GM19372 (cell line): ENCODE results near the gene ADAMTSL2.

Source experiments
- ATAC-seq: cut with Tn5 transposase; IDR thresholded peaks from one replicate; pipeline ENCODE4 v1.9.1; 2021; ENCODE audit warnings: mild to moderate bottlenecking, low read depth, moderate library complexity; ENCODE audit not compliant: unreplicated experiment

Gene ADAMTSL2

DNA sequence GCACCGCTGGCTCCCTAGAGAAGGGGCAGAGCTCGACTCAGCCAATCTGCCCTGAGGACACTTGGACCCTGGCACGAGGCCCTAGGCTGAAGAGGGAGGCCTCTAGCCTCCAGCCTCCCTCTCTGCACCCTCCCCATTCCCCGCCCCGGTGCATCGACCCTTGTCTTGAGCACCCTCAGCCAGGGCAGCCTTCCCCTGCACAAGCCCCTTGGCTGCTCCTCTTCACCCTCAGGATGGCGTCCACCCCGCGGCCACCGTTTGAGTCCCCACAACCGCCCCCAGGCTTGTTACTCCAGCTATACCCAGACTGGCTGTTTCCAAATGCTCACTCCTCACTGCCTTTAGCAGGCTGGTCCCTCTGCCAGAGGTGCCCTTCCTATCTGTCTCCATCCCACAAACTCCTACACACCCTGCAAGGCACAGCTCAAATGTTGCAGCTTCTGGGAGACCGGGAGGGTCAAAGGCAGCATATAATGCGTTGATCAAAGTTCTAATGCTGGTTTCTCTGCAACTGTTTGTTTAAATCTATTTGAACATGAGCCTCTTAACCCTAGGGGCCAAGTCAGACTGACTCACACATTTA is 81.2 kb downstream of the ADAMTSL2 start:
- no peak for ATAC-seq

DNA sequence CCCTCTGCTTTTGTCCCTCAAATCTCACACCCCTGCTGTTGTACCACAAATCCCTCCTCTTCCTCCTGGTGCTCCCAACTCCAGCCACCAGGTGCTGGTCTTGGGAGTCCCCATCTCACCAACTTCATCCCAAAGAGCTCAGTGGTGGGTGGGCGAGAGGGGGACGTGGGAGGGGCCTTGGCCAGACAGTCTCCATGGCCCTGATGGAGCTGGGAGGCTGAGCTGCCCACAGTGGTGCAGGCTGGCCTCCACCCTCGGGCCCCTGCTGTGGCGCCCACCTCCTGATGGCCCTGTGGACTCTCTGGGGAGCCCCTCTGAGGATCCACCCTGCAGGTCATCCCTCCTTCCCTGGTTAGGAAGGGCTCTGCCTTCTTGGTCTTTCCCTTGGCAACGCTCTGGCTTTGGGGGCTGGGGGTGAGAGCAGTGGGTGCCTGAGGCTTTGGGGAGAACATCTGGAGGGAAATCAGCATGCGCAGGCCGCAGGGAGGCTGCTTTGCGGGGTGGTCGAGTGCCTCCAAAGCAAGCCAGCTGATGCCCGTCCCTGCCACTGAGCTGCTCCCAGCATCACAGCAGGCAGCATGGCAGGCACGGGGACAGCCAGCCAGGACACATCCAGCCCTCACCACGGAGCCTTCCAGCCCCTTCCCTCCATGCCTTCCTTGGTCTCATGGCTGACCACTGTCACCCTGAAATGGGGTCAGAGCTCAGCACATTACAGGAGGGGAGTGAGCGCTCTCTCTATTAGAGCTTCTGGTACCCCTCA is 82.3 kb downstream of the ADAMTSL2 start:
- ATAC-seq, result no peak

DNA sequence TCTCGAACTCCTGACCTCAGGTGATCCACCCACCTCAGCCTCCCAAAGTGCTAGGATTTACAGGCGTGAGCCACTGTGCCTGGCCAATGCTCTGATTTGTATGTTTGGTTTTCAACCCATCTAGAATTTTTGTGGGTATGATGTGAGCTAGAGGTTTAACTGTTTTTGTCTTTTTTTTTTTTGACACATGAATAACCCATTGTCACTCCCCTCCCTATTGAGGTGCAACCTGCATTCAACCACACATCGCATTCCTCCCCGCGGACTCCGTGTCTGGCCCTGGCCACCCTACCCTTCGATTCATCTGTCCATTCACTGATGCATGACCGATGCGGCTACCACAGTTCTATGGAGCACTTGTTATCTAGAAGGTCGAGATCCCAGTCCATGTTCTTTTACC is 84.2 kb downstream of the ADAMTSL2 start:
- ATAC-seq, result no peak

GRCh38 chr9:133619791-133620190 is 85.3 kb downstream of the ADAMTSL2 start:
- ATAC-seq, result no peak

DNA sequence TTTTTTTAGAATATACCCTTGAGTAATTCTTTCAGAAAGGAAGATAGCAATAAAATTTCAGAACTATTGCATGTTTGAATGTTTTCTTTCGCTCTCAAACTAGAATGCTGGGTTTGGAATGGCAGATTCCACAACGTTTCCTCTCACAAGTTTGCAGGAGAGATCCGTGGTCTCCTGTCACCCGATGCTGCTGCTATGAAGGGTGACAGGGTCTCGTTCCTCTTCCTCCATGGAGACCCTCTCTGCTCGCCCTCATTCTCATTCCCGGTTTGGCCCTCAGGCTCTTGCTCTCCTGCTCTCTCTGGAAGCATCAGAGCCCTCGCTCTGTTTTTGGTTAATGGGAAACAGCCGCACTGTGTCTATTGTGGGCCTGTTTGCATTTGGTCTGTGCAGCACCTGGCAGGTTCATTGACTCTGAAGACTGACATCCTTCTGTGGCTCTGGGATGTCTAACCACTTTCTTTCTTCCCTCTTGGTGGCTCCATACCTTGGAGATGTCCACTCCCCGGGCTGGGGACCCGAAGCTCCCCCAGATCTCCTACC is 87.3 kb downstream of the ADAMTSL2 start:
- ATAC-seq, result no peak

- ATAC-seq, result no peak
Observed at GRCh38 chr9:133622555-133622954, 88.1 kb downstream of the ADAMTSL2 start.
